GM19043 (cell line): ENCODE results near the gene CBLN3.

Experiments
- ATAC-seq: cut with Tn5 transposase; IDR thresholded peaks from one replicate; pipeline ENCODE4 v1.9.1; 2021; ENCODE audit warnings: low read depth; ENCODE audit not compliant: unreplicated experiment

CBLN3 gene

DNA sequence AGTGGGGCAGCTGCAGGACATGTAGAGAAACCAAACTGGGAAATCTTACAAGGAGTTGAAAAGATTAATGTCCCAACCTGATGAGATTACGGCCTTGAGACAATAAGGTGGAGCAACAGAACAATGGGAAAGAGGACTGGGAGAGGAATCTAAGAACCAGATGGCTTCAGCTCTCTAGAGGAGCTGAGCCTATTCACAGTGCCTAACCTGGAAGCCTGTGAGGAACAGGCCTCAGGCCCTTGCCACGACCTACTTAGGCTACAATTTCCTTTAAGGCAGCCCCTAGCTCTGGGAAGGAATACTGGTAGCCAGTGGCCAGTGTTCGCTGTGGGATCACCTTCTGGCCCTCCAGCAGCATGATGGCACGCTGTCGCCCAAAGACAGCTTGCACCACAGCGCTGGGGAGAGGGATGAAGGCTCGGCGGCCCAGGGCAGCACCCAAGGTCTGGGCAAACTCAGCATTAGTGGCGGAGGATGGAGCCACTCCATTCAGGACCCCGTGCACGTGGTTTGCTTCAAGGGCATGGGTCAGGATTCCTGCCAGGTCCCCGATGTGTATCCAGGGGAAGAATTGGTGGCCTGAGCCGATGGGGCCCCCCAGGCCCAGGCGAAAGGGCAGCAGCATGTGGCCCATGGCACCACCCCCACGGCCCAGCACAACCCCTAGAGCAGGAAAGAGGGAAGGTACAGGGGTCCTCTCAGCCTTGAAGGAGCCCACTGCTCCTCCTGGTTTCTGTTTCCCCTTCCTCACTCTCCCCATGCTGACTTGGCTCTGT is 10.6 kb upstream of the CBLN3 start:
- no peak for ATAC-seq

DNA sequence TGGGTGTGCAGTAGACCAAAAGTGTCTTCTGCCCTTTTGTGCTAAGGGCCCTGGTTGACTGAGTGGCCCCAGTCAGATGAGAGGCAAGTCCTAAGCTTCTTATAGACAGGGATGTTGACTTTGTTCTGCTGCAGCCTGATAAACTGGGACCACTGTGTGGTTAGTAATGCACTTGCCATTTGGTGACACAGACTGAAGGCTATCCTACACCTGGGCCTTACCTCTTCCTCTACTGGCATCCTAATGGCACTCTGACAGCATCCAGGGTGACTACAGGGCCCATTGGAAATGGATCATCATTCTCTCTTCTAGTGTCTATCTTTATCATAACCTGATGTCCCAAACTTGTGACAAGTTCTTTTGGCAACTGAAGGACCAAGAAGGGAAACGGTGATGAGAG is 9.8 kb upstream of the CBLN3 start:
- ATAC-seq, result no peak

GRCh38 chr14:24438223-24439097 is 9.0 kb upstream of the CBLN3 start:
- ATAC-seq, result no peak

DNA sequence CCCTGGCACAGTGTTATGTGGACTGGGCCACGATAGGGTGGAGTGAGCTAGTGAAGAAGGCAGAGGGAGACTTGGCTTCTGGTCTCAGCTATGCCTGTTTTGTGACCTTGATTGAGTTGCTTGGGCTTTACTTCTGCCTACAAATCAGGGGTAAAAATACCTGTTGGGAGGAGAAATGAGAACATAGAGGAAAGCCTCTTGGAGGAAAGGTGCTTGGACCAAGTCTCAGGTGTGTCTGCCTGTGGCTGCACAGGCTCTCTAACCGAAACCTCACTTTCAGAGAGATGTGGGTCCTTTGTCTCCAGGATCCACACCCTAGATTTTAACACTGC is 8.2 kb upstream of the CBLN3 start:
- no peak for ATAC-seq

DNA sequence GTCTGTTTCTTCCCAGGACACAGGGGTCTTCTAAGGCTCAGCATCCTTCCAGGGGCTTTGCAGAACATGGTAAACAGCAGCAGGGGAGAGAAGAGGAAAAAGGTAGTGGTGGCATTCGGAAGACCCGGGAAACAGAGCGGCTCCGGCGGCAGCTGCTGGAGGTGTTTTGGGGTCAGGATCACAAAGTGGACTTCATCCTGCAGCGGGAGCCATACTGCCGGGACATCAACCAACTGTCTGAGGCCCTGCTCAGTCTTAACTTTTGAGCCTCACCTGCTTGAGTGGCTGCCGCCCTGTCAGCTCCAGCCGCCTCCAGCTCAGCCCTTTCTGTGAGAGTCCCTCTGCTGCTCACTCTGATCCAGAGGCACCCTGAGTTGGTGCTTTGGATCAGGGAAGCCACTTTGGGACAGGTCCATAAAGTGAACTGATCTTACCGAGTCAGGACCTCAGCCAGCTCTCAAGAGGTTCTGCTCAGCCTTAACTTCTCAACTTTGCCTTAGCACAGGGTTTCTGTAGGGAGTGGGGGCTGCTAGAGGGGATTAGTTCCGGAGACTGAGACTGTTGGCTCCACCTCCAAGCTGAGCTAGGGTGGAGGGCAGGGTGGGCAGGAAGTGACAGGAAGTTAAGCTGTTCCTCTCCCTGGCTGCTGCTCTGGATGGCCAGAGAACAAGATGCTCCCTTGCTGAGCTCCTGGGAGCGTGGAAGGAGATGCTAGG is 7.7 kb upstream of the CBLN3 start:
- ATAC-seq, result no peak

GRCh38 chr14:24436355-24437019 is 7.0 kb upstream of the CBLN3 start:
- no peak for ATAC-seq

DNA sequence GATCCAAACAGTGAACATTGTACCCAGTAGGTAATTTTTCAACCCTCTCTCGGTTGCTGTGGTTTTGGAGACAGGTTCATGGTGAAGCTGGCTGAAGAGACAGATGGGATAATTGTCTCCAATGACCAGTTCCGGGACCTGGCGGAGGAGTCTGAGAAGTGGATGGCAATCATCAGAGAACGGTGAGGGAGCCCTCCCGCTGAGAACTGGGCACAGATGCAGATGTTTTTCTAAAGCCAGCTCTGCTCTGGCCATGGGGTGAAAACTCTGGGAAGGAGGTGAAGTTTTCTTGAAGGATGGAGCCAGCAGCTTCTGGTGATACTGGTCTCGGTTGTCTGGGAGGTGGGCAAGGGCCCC is 6.5 kb upstream of the CBLN3 start:
- ATAC-seq, result no peak

DNA sequence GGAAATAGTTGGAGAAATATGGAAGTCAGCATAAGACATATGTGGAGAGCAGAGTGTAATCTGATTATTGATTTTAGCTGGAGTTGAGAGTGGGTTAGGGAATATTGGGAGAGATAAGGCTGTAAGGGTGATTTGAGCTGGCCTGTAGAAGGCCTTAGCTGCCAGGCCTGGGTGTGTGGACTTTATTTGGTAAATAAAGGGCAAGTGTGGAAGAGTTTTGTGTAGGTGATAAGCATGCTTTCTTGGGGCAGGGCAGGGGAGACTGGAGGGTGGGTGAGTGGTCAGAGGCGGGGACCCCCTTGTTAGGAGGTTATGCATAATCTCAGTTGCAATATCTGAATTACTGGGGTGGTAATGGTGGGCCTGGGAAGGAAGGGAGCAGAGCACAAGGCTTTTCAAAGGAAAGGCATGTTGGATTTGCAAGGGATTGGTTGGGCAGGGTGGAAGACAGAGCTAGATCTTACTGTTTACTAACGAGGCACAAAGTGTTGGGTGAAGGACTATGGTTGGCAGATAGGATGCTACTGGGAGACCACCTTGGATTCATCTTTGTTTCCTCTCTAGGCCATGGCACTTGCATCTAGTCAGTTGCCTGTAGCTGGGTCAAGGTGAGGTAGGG is 5.8 kb upstream of the CBLN3 start:
- no peak for ATAC-seq

DNA sequence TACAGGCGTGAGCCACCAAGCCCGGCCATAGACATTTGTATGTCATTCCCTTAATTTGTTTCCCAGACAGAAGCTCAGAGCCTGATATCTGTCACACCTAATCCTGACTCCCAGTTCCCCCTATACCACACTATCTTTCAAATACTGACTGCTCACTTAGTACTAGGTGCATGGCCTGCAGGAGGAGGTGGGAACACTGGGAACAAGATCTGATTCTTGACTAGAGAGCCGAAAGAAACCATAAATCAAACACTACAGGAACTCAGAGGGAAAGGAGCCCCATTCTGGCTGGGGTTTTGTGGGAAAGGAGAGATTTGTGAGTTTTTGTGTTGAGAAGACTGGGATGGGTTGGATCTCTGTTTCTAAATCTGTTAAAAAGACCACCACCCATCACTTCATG is 5.2 kb upstream of the CBLN3 start:
- ATAC-seq, result no peak

DNA sequence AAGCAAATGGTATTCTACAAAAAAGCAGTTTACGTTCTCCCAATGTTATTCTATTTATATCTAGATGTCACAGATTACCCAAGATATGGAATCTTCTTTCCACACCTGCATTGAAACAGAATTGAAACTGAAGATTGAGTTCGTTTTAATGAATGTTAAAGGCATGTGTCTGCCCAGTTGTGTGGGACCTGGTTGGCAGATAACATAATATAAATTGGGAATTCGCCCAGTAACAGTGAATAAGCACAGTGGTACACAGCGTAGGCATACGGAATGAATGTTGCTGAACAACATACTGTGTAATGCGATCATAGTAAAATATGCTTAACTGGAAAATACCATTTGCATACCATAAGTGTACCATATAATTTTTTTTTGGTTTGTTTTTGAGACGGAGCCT is 4.6 kb upstream of the CBLN3 start:
- ATAC-seq, result no peak

GRCh38 chr14:24432259-24433131 is 3.0 kb upstream of the CBLN3 start:
- no peak for ATAC-seq

DNA sequence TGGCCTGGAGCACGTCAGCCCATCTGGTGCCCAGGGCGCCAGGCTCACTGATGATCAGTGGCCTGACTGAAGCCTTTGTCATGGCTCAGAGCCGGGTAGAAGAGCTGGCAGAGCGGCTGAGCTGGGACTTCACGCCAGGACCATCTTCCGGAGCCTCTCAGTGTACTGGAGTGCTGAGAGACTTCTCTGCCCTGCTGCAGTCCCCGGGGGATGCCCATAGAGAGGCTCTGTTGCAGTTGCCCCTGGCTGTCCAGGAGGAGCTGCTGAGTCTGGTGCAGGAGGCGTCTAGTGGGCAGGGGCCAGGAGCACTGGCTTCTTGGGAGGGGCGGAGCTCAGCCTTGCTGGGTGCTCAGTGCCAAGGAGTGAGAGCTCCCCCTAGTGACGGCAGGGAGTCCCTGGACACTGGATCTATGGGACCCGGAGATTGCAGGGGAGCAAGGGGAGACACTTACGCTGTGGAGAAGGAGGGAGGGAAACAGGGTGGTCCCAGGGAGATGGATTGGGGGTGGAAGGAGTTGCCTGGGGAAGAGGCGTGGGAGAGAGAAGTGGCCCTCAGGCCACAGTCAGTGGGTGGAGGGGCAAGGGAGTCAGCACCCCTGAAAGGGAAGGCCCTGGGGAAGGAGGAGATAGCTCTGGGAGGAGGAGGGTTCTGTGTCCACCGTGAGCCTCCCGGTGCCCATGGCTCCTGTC is 2.2 kb upstream of the CBLN3 start:
- ATAC-seq, result peak; percentile 46

DNA sequence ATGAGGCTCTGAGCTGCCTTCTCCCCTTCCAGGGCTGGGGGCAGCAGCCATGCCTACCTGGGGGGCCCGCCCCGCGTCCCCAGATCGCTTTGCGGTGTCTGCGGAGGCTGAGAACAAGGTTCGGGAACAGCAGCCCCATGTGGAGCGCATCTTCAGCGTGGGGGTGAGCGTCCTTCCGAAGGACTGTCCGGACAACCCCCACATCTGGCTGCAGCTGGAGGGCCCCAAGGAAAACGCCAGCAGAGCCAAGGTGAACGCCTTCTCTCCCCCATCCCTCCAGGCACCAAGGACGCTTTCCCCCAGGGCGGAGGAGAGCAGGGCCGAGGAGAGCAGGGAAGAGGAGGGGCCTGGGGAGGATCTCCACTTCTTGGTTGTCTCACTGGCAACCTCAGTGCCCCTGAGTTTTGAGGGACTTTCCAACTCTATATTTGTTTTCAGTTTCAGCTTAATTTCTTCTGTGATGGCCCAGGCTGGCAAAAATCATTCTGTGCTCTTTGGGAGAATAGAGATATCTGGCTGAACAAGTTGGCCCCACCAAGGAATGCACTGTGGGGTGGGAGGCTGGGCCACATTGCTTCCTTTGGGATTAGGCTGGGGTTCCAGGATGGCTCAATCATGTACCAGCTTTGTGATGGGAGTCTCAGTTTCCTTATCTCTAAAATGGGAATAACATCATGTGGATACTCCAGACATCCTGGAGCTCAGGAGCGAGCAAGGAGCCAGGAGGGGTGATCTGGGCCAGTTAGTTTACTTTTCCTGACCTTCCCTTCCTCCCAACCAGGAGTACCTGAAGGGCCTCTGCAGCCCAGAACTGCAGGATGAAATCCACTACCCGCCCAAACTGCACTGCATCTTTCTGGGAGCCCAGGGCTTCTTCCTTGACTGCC is 1.5 kb upstream of the CBLN3 start:
- no peak for ATAC-seq

DNA sequence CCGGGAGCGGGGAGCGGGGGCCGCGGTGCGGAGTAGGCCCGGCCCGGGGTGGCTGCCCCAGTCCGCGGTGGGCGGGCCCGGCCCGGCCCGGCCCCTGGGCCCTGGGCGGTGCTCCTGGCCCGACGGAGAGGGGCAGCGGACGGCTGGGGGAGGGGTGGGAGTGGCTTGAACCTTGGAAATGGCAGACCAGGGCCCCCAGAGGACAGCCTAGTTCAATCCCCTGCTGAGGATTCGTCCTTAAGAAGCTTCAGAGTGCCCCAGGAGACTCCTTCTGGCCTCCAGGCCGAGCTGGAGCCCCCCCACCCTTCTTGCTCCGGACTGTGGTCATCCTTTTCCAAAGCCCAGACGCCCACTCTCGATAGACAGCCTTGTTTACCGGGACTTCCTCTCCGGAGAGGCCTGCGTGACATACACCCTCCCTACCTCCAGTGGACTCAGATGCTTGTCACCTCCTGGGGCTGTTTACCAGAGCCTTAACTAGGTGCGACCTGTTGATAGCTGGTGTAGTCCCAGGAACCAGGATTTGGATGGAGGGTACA is 744 bp upstream of the CBLN3 start:
- peak; percentile 49 for ATAC-seq

- no peak for ATAC-seq
These were observed 657 bp downstream of the CBLN3 start for GRCh38 chr14:24428628-24429394.

DNA sequence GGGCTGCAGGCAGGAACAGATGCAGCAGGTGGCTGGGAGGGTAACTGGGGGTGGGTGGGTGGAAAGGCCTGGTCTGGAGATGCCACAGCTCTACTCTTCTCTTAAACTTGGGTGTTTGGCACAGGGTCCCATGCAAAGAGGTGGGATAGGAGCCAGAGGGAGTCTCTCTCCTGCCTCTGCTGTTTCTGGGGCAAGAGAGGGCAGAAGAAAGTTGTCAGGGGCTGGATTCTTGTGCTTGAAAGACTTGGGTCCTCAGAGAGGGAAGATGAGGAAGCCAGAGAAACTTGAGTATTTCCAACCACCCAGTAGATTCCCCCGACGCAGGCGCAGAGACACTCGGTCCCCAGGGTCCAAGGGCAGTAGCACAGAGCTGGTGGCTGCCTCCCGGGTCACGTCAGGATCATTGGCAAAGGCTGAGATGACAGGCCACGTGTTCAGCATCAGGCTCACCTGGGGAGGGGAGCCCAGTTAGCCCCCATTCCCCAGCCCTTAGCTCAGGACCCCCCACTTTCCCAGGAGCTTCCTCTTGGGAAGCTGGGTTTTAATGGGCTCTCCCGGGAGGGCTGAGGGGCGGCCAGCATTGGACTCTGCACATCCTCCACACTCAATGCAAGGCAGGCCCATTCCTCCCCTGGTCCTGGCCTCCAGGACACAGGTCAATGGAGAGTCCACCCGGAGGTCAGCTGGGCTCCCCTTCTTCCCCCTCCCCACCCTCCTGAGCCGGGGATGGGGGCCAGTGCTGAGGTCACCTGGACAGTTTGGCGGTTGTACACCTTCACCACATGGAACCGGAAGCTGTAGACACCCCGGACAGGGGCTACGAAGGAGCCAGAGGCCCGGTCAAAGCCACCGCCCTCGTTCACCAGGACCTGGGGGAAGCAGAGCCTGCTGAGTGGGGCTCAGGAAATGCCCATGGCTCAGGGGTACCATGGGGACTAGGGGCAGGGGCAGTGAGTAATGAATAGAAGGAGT is 1.6 kb downstream of the CBLN3 start:
- no peak for ATAC-seq
